ENCODE results near the gene ITPR1.

The ITPR1 gene

GRCh38 chr3:4827767-4828166 lies 334.6 kb downstream of the ITPR1 start:
- no peak for DNase-seq (ENCODE audit: low read depth, low spot score)

- DNase-seq (ENCODE audit: low read depth, low spot score) = no peak
Measured at GRCh38 chr3:4828279-4829030, 335.3 kb downstream of the ITPR1 start.

- no peak for DNase-seq (ENCODE audit: low read depth, low spot score)
Measured at GRCh38 chr3:4829031-4829394, 335.9 kb downstream of the ITPR1 start.

- DNase-seq (ENCODE audit: low read depth, low spot score) = no peak
Measured at GRCh38 chr3:4830586-4830914, 337.4 kb downstream of the ITPR1 start.

- DNase-seq (ENCODE audit: low read depth, low spot score) = no peak
Measured at GRCh38 chr3:4831580-4831950, 338.4 kb downstream of the ITPR1 start.

- no peak for DNase-seq (ENCODE audit: low read depth, low spot score)
Measured at GRCh38 chr3:4833471-4833870, 340.3 kb downstream of the ITPR1 start.

GRCh38 chr3:4834403-4834866 lies 341.3 kb downstream of the ITPR1 start:
- no peak for DNase-seq (ENCODE audit: low read depth, low spot score)

- DNase-seq (ENCODE audit: low read depth, low spot score) = no peak
Measured at GRCh38 chr3:4835616-4836043, 342.5 kb downstream of the ITPR1 start.

GRCh38 chr3:4836516-4836915 lies 343.4 kb downstream of the ITPR1 start:
- DNase-seq (ENCODE audit: low read depth, low spot score) = no peak

- DNase-seq (ENCODE audit: low read depth, low spot score) = no peak
Measured at GRCh38 chr3:4837374-4837930, 344.3 kb downstream of the ITPR1 start.

- DNase-seq (ENCODE audit: low read depth, low spot score) = no peak
Measured at GRCh38 chr3:4838621-4839022, 345.5 kb downstream of the ITPR1 start.

GRCh38 chr3:4839278-4839677 lies 346.1 kb downstream of the ITPR1 start:
- no peak for DNase-seq (ENCODE audit: low read depth, low spot score)

- no peak for DNase-seq (ENCODE audit: low read depth, low spot score)
Measured at GRCh38 chr3:4841225-4841624, 348.1 kb downstream of the ITPR1 start.

GRCh38 chr3:4841776-4842440 lies 348.8 kb downstream of the ITPR1 start:
- DNase-seq (ENCODE audit: low read depth, low spot score) = no peak

- no peak for DNase-seq (ENCODE audit: low read depth, low spot score)
Measured at GRCh38 chr3:4843619-4844018, 350.5 kb downstream of the ITPR1 start.

GRCh38 chr3:4845882-4846281 lies 352.7 kb downstream of the ITPR1 start:
- no peak for DNase-seq (ENCODE audit: low read depth, low spot score)

- no peak for DNase-seq (ENCODE audit: low read depth, low spot score)
Measured at GRCh38 chr3:4846543-4846942, 353.4 kb downstream of the ITPR1 start.

GRCh38 chr3:4848176-4848825 lies 355.2 kb downstream of the ITPR1 start:
- DNase-seq (ENCODE audit: low read depth, low spot score) = no peak

- DNase-seq (ENCODE audit: low read depth, low spot score) = no peak
Measured at GRCh38 chr3:4849136-4849535, 356.0 kb downstream of the ITPR1 start.

GRCh38 chr3:4849739-4850138 lies 356.6 kb downstream of the ITPR1 start:
- no peak for DNase-seq (ENCODE audit: low read depth, low spot score)

GRCh38 chr3:4850211-4850927 lies 357.2 kb downstream of the ITPR1 start:
- no peak for DNase-seq (ENCODE audit: low read depth, low spot score)

GRCh38 chr3:4850928-4851265 lies 357.7 kb downstream of the ITPR1 start:
- no peak for DNase-seq (ENCODE audit: low read depth, low spot score)
